ENCODE measurements around the gene TRIM46.
A peak's percentile ranks its signal among the peaks of the same experiment; 100 is the strongest.
"Not testable (repeated sequence)": the region's sequence is repeated elsewhere in the genome, so short reads cannot be mapped to it uniquely, and the experiment has no call there.

Gene TRIM46

DNA sequence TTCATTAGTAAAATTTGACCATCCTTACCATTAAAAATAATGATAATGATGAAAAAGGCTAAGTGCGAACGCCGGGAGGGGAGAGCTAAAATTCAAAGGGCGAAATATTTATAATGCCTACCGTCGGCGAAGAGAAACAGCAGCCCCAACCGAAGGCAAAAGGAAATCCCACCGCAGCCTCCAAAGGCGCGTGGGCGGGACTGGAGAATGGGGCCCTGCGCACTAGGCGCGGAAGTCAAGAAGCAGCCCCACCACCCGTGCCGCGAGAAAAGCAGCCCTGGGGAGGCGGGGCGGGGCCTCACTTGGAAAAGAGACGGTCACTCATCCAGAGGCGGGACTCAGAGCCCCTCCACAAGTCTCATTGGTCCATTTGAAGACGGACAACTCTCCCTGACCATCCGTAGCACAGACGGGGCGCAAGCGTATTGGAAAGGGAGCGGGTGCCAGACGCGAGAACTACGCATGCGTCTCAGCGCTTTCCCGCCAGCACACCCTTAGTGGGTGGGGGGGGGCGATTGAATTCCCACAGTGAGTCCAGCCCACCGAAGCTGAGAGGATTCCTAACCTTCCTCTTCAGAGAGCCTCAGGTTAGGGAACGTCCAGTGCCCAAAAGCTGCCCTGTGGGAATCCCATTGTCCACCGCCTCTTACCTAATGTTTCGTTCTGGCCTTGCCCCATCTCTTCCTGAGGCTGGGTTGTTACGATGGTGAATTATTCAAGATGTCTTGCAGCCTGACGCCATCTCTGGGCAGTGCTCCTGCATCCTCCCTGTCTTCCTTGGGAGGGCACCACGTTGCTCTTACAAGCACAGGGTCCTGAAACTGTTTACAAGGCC, 53.8 kb downstream of the TRIM46 start:
- DNase-seq (ENCODE audit: low read depth) = peak; percentile 98

GRCh38 chr1:155228096-155228427, 54.4 kb downstream of the TRIM46 start:
- no peak for DNase-seq (ENCODE audit: low read depth)

- not testable (repeated sequence) for DNase-seq (ENCODE audit: low read depth)
Measured at GRCh38 chr1:155231302-155231701, 57.7 kb downstream of the TRIM46 start.

GRCh38 chr1:155232001-155232978, 58.6 kb downstream of the TRIM46 start:
- DNase-seq (ENCODE audit: low read depth) = peak; percentile 67

DNA sequence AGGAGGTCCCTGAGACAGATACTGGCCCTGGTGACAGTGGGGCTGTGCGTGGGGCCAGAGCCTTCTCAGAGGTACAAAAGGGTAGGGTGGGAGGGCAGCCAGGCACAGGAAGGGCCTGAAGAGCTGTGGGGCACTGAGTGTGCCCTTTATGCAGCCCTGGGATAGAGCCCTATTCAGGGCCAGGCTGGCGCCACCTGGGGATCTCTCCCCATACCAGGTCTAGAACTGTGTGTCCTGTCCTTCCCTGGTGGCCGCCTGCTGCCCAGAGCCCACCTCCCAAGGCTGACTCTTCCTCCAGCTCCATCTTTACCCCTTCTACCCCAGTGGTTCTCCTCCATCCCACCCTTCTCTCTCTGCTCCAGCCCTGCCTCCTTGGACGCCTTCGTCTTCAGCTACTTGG, 59.9 kb downstream of the TRIM46 start:
- DNase-seq (ENCODE audit: low read depth) = not testable (repeated sequence)

Data from amniotic epithelial cell (primary cell).